ENCODE results near the gene SH3GL3.

DNA sequence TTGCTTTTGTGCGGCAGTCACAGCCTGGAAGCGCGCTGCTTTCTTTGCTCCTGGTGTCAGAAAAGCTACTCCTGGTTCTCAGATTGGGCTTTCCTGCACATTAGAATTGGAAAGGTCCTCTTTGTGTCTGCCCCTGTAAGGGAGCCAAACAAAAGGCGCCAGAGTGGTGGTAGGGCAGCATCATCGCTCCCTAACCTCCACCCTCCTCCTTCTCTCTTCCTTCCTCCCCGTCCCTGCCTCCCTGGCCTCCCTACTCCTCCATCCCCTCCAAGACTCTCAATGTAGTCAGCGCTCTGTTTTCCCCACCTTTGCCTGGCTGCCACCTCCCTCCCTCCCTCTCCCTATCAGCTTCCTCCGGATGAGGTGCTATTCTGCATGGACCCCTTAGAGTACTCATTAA lies 65.3 kb downstream of the SH3GL3 start:
- no peak for TF ChIP-seq CTCF (IDR thresholded peaks at IDR 0.05 in 8 of 11, conservative IDR thresholded peaks at IDR 0.05 in 3 of 11)
- no peak for TF ChIP-seq POLR2A (IDR thresholded peaks at IDR 0.05)
